ENCODE measurements around the gene CHL1. TPM values are rescaled to one million over a fixed set of nuclear protein-coding genes. Genes with fewer than 3 reads are reported as not detected.

Gene CHL1
- 36.4 TPM for total RNA-seq
- long read RNA-seq, partial matches to known transcripts = 0 of 5 reads
- long read RNA-seq, other reads (novel, unspliced or antisense) = 5 of 5 reads

GRCh38 chr3:196311-197148 lies at the start of gene CHL1:
Gene CHL1 (plus strand): TSS chr3:196763. CDS start chr3:319777, 123,014 bp downstream.
- no peak for DNase-seq (ENCODE audit: low spot score)

- DNase-seq (ENCODE audit: low spot score) = no peak
Observed at GRCh38 chr3:151614-152189, 44.9 kb upstream of the CHL1 start.

- DNase-seq (ENCODE audit: low spot score) = no peak
Observed at GRCh38 chr3:159974-160373, 36.6 kb upstream of the CHL1 start.

- DNase-seq (ENCODE audit: low spot score) = no peak
Observed at GRCh38 chr3:166071-166470, 30.5 kb upstream of the CHL1 start.

GRCh38 chr3:166799-167198 lies 29.8 kb upstream of the CHL1 start:
- DNase-seq (ENCODE audit: low spot score) = no peak

- no peak for DNase-seq (ENCODE audit: low spot score)
Observed at GRCh38 chr3:173886-174285, 22.7 kb upstream of the CHL1 start.

- DNase-seq (ENCODE audit: low spot score) = no peak
Observed at GRCh38 chr3:184976-185375, 11.6 kb upstream of the CHL1 start.

- DNase-seq (ENCODE audit: low spot score) = no peak
Observed at GRCh38 chr3:192215-192929, 4.2 kb upstream of the CHL1 start.

GRCh38 chr3:194001-194400 lies 2.6 kb upstream of the CHL1 start:
- no peak for DNase-seq (ENCODE audit: low spot score)

- DNase-seq (ENCODE audit: low spot score) = no peak
Observed at GRCh38 chr3:194421-194820, 2.1 kb upstream of the CHL1 start.

- no peak for DNase-seq (ENCODE audit: low spot score)
Observed at GRCh38 chr3:195666-196065, 897 bp upstream of the CHL1 start.

- DNase-seq (ENCODE audit: low spot score) = no peak
Observed at GRCh38 chr3:197149-197827, 725 bp downstream of the CHL1 start.

GRCh38 chr3:197828-198491 lies 1.4 kb downstream of the CHL1 start:
- DNase-seq (ENCODE audit: low spot score) = no peak

GRCh38 chr3:199835-200234 lies 3.3 kb downstream of the CHL1 start:
- DNase-seq (ENCODE audit: low spot score) = no peak

GRCh38 chr3:200758-201325 lies 4.3 kb downstream of the CHL1 start:
- no peak for DNase-seq (ENCODE audit: low spot score)

- DNase-seq (ENCODE audit: low spot score) = no peak
Observed at GRCh38 chr3:204102-204501, 7.5 kb downstream of the CHL1 start.

- DNase-seq (ENCODE audit: low spot score) = no peak
Observed at GRCh38 chr3:207973-208372, 11.4 kb downstream of the CHL1 start.

GRCh38 chr3:210669-211068 lies 14.1 kb downstream of the CHL1 start:
- no peak for DNase-seq (ENCODE audit: low spot score)

- no peak for DNase-seq (ENCODE audit: low spot score)
Observed at GRCh38 chr3:212432-212831, 15.9 kb downstream of the CHL1 start.

GRCh38 chr3:217099-217813 lies 20.7 kb downstream of the CHL1 start:
- no peak for DNase-seq (ENCODE audit: low spot score)

Data from mesenteric fat pad (tissue), 1 donor.